ENCODE measurements around the gene SIVA1.

DNA sequence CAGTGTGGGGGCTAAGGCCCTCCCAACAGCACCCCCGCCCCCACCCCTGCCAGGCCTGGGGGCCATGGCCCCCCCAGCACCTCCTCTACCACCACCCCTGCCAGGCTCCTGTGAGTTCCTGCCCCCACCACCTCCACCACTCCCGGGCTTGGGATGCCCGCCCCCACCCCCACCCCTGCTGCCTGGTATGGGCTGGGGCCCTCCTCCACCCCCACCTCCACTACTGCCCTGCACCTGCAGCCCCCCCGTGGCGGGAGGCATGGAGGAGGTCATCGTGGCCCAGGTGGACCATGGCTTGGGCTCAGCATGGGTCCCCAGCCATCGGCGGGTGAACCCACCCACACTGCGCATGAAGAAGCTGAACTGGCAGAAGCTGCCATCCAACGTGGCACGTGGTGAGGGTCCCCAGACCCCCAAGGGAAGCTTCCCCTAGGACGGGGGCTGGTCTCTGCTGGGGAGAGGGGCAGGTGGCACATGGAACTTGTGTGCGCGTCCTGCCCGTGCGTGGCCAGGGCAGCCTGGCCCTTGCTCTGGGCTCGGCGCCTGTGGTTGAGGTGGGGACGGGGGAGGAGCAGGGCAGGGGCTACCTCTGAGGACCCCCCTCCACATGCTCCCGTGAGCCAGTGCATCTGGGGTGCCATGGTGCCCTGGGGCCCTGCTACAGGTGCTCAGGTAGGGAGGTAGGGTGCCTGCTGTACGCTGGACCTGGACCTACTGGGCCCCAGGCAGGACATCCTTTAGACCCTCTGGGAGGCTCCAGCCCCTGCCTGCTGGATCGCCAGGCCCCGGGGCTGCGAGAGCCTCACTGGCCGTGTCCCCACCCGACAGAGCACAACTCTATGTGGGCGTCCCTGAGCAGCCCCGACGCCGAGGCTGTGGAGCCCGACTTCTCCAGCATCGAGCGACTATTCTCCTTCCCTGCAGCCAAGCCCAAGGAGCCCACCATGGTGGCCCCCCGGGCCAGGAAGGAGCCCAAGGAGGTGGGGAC, 45.0 kb upstream of the SIVA1 start:
- TF ChIP-seq YY1 (IDR thresholded peaks at IDR 0.05; ENCODE audit: low read depth, low read length) (no peak), ZNF274 (IDR thresholded peaks at IDR 0.05; ENCODE audit: borderline replicate concordance, extremely low read depth, low read length) (no peak), BRCA1 (IDR thresholded peaks at IDR 0.05; ENCODE audit: low read depth, low read length) (no peak), JUND (IDR thresholded peaks at IDR 0.05; ENCODE audit: low read length) (no peak), CHD2 (IDR thresholded peaks at IDR 0.05; ENCODE audit: low read length) (no peak), TEAD4 (IDR thresholded peaks at IDR 0.05; ENCODE audit: low read depth, low read length) (no peak), GABPA (IDR thresholded peaks at IDR 0.05; ENCODE audit: borderline replicate concordance, insufficient read depth, low read length) (no peak), POLR2AphosphoS5 (IDR thresholded peaks at IDR 0.05; ENCODE audit: low read depth, low read length) (no peak), KDM1A (IDR thresholded peaks at IDR 0.05; ENCODE audit: borderline replicate concordance, low read length) (no peak), POLR2A (IDR thresholded peaks at IDR 0.05; ENCODE audit: control extremely low read depth in 1 of 2, low read depth in 2 of 2, low read length in 2 of 2) (0 out of 3 replicates have a peak, but pooled peaks of 1 of the 2 experiments have one; percentile 16), CEBPB (IDR thresholded peaks at IDR 0.05; ENCODE audit: low read depth, low read length) (no peak)
- TF ChIP-seq, protein P1, sequence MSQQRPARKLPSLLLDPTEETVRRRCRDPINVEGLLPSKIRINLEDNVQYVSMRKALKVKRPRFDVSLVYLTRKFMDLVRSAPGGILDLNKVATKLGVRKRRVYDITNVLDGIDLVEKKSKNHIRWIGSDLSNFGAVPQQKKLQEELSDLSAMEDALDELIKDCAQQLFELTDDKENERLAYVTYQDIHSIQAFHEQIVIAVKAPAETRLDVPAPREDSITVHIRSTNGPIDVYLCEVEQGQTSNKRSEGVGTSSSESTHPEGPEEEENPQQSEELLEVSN (IDR thresholded peaks at IDR 0.05) = no peak
- TF ChIP-seq, protein P2, sequence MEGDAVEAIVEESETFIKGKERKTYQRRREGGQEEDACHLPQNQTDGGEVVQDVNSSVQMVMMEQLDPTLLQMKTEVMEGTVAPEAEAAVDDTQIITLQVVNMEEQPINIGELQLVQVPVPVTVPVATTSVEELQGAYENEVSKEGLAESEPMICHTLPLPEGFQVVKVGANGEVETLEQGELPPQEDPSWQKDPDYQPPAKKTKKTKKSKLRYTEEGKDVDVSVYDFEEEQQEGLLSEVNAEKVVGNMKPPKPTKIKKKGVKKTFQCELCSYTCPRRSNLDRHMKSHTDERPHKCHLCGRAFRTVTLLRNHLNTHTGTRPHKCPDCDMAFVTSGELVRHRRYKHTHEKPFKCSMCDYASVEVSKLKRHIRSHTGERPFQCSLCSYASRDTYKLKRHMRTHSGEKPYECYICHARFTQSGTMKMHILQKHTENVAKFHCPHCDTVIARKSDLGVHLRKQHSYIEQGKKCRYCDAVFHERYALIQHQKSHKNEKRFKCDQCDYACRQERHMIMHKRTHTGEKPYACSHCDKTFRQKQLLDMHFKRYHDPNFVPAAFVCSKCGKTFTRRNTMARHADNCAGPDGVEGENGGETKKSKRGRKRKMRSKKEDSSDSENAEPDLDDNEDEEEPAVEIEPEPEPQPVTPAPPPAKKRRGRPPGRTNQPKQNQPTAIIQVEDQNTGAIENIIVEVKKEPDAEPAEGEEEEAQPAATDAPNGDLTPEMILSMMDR (IDR thresholded peaks at IDR 0.05; ENCODE audit: control extremely low read depth in 1 of 3, insufficient read depth in 1 of 3, low read depth in 1 of 3, low read length in 3 of 3) = no peak
